Lung (tissue), 12 donors: ENCODE measurements around the gene GSE1. TPM values are rescaled to one million over a fixed set of nuclear protein-coding genes. Genes with fewer than 3 reads are reported as not detected.

Experiments
- ATAC-seq: fragments of 200-7000 bp; cut with Tn5 transposase; one replicate; pipeline ENCODE4 v1.9.1; 2020; ENCODE audit warnings: moderate number of reproducible peaks; ENCODE audit not compliant: insufficient read depth, low FRiP score
- DNase-seq, 3 donors: peaks; one replicate each; pipeline ENCODE4 v3.0.0-alpha.2; 2013 to 2017
- H3K27ac ChIP-seq, 2 donors: one replicate each; pipeline ENCODE4 v1.5.1; 2013; ENCODE audit warnings: mild to moderate bottlenecking in 2 of 2, moderate library complexity in 2 of 2, control low read depth in 1 of 2, inconsistent platforms in 1 of 2, low read depth in 1 of 2, low read length in 1 of 2
- H3K27me3 ChIP-seq, 3 donors: one replicate each; pipeline ENCODE4 v1.5.1; 2013; ENCODE audit warnings: low read length in 2 of 3; ENCODE audit not compliant: control insufficient read depth in 3 of 3, insufficient read depth in 3 of 3
- H3K36me3 ChIP-seq, 4 donors: one replicate each; pipeline ENCODE4 v1.5.1; 2013; ENCODE audit warnings: low read length in 4 of 4, mild to moderate bottlenecking in 1 of 4, moderate library complexity in 1 of 4; ENCODE audit not compliant: control insufficient read depth in 4 of 4, insufficient read depth in 4 of 4
- H3K4me1 ChIP-seq, 5 donors: one replicate each; pipeline ENCODE4 v1.5.1; 2013; ENCODE audit warnings: low read length in 5 of 5, mild to moderate bottlenecking in 2 of 5, moderate library complexity in 1 of 5; ENCODE audit not compliant: control insufficient read depth in 5 of 5, insufficient read depth in 5 of 5
- H3K4me3 ChIP-seq: one replicate; pipeline ENCODE4 v1.5.1; 2013; ENCODE audit warnings: mild to moderate bottlenecking, control low read depth, moderate library complexity
- H3K9ac ChIP-seq, 2 donors: one replicate each; pipeline ENCODE4 v1.5.1; 2013; ENCODE audit warnings: low read length in 2 of 2, control low read depth in 1 of 2; ENCODE audit not compliant: insufficient read depth in 1 of 2
- H3K9me3 ChIP-seq, 4 donors: one replicate each; pipeline ENCODE4 v1.5.1; 2013; ENCODE audit warnings: low read length in 3 of 4, mild to moderate bottlenecking in 1 of 4, moderate library complexity in 1 of 4; ENCODE audit not compliant: control insufficient read depth in 4 of 4, insufficient read depth in 3 of 4
- WGBS, 2 donors: extraction: QIAGEN DNeasy Blood & Tissue Kit; methylation state at CpG; one replicate each; pipeline ENCODE4 v1.1.7; 2013; 5-methylcytosine and 5-hydroxymethylcytosine counted together
- polyA plus RNA-seq, 2 donors: library from polyadenylated mRNA; stranded (reverse); fragments of 200-250 nt; gene quantifications; one replicate each; pipeline ENCODE4 v1.2.1, GENCODE V29; 2013
- total RNA-seq, 2 donors: library from RNA; depleted of rRNA in 1 of 2; stranded (reverse); fragments of >200 nt in 1 of 2; gene quantifications; one replicate each; pipeline ENCODE4 v1.2.1, GENCODE V29; 2014 to 2021
- TF ChIP-seq, protein P1 (sequence below): IDR thresholded peaks from 2 replicates; pipeline ENCODE4 v1.5.1; 2012; ENCODE audit warnings: mild to moderate bottlenecking; ENCODE audit errors: control extremely low read depth, extremely low read depth
- donor health status: control.
- donor health status: control.
- donor health status: Bipolar disorder and iron deficiency.
- donor health status: healthy.
- donor health status: DM: yes; HTN: yes; CAD: no.

GSE1 gene
- total and polyA plus RNA-seq, 4 donors, result 21.3 to 122 (median 74.7) TPM

DNA sequence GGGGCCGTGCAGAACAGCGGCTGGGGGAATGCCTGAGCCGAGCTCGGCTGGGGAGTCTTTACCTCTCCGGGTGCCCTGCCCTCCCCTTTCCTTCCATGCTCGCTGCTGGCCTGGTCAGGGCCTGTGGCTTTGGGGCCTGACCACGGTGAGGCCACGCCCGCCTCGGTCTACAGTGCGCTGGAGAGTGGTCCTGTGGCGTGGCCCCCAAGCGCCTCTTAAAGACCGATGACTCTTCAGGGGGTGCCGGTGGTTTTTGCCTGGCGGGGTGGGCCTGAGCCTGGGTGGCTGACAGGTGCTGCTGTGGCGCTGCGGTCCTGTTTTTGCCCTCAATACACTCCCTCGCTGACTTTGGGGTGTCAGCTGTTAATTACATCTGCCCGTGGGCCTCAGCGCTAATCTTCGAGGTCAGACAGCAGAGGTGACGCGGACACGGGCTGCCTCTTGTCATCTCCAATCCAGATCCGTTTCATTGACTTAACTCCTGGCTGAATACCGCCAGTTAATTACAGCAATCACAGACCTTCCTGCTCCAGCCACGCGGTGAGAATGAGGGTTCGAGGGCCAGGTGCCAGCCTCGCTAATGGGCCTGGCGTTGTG is 29.7 kb downstream of the GSE1 start:
- DNase-seq, result no peak
- 71 to 81% methylated on average over 31 to 32 of the region's 32 CpGs for WGBS, 2 donors

DNA sequence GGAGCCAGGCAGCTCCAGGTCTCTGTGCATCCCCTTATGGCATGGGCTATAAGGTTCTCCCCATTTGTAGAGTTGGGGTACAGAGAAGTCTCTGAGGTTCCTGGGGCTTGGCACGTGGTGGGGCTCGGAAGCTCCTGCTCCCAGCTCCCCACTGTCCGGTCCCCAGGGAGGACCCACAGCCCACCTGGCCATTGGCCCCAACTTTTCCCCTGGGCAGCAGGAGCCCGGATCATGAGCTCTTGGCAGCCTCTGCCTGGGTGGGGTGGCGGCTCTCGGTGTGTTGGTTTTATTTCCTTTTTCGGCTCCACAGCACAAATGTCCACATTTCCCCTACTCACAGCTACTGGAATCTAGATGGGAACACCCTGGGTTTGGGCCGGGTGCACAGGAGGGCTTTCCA is 30.5 kb downstream of the GSE1 start:
- DNase-seq (no peak), ATAC-seq (no peak)
- H3K27ac ChIP-seq, result no peak overlapping the region
- no peak overlapping the region for H3K4me3 ChIP-seq
- H3K27me3 ChIP-seq, result no peaks in the 10 kb centered on the region
- H3K4me1 ChIP-seq, result peaks cover 0 to 21% (median 0%) of the 10 kb centered on the region in 5 donors
- no peak overlapping the region for H3K9ac ChIP-seq
- 53 to 57% methylated on average over 8 of the region's 8 CpGs for WGBS, 2 donors
- peaks cover 0 to 1% (median 0%) of the 10 kb centered on the region in 4 donors for H3K9me3 ChIP-seq
- peaks cover 0 to 19% (median 3%) of the 10 kb centered on the region in 4 donors for H3K36me3 ChIP-seq
- TF ChIP-seq, protein P1, sequence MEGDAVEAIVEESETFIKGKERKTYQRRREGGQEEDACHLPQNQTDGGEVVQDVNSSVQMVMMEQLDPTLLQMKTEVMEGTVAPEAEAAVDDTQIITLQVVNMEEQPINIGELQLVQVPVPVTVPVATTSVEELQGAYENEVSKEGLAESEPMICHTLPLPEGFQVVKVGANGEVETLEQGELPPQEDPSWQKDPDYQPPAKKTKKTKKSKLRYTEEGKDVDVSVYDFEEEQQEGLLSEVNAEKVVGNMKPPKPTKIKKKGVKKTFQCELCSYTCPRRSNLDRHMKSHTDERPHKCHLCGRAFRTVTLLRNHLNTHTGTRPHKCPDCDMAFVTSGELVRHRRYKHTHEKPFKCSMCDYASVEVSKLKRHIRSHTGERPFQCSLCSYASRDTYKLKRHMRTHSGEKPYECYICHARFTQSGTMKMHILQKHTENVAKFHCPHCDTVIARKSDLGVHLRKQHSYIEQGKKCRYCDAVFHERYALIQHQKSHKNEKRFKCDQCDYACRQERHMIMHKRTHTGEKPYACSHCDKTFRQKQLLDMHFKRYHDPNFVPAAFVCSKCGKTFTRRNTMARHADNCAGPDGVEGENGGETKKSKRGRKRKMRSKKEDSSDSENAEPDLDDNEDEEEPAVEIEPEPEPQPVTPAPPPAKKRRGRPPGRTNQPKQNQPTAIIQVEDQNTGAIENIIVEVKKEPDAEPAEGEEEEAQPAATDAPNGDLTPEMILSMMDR, result no peak

More for the DNA sequence above, 29.7 kb downstream of the GSE1 start:
- Histone ChIP-seq H3K27ac (no peak overlapping the region), H3K9ac (no peak overlapping the region), H3K36me3 (peaks cover 0 to 16% (median 3%) of the 10 kb centered on the region in 4 donors), H3K4me3 (no peak overlapping the region), H3K9me3 (peaks cover 0 to 1% (median 0%) of the 10 kb centered on the region in 4 donors), H3K27me3 (no peaks in the 10 kb centered on the region), H3K4me1 (peaks cover 0 to 21% (median 0%) of the 10 kb centered on the region in 5 donors)
- TF ChIP-seq, protein P1, result no peak
- no peak for ATAC-seq

DNA sequence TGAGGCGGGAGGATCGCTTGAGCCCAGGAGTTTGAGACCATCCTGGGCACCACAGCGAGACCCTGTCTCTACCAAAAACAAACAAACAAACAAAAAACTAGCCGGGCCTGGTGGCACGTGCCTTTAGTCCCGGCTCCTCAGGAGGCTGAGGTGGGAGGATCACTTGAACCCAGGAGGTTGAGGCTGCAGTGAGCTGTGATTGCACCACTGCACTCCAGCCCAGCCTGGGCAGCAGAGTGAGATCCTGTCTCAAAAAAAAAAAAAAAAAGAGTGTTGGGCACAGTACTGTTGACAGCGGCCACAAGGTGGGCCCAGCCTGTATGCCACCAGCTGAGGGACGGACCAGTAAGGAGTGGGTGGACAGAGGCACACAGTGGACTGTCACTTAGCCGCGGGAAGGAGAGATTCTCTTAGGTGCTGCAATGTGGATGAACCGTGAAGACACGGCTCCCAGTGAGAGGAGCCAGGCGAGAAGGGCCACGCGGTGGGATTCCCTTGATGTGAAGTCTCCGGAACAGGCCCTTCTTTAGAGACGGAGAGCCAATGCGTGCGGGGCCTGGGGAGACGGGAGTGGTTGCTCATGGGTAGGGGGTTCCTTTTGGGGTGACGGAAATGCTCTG is 31.1 kb downstream of the GSE1 start:
- H3K9ac ChIP-seq, result no peak overlapping the region
- 92 to 95% methylated on average over 21 of the region's 21 CpGs for WGBS, 2 donors

More for the DNA sequence above, 31.1 kb downstream of the GSE1 start:
- H3K4me1 ChIP-seq, result peaks cover 0 to 21% (median 0%) of the 10 kb centered on the region in 5 donors
- no peak for ATAC-seq
- TF ChIP-seq, protein P1, result no peak
- H3K4me3 ChIP-seq, result no peak overlapping the region
- H3K27ac ChIP-seq, result no peak overlapping the region
- H3K27me3 ChIP-seq, result no peaks in the 10 kb centered on the region
- peaks cover 0 to 24% (median 3%) of the 10 kb centered on the region in 4 donors for H3K36me3 ChIP-seq
- no peak for DNase-seq
- peaks cover 0 to 1% (median 0%) of the 10 kb centered on the region in 4 donors for H3K9me3 ChIP-seq
